Epithelial cell of proximal tubule (primary cell): ENCODE data around the gene ACSS1. TPM values are rescaled to one million over a fixed set of nuclear protein-coding genes. Genes with fewer than 3 reads are reported as not detected.

Experiments used
- DNase-seq: peaks from one replicate; pipeline ENCODE4 v3.0.0-alpha.2; 2011; ENCODE audit warnings: low read depth
- H3K4me3 ChIP-seq: 2 replicates; pipeline ENCODE4 v1.5.1; 2011; ENCODE audit warnings: low read depth, mild to moderate bottlenecking, low read length
- CTCF ChIP-seq: conservative IDR thresholded peaks from 2 replicates; pipeline ENCODE4 v1.5.1; 2012; ENCODE audit warnings: low read depth, mild to moderate bottlenecking, low read length
- total RNA-seq: library from RNA; depleted of rRNA; stranded (reverse); fragments of >200 nt; gene quantifications from 2 replicates; pipeline ENCODE4 v1.2.3, GENCODE V29; 2015

The ACSS1 gene
- total RNA-seq = 3.9 and 4.1 TPM in 2 replicates

- H3K4me3 ChIP-seq = peak within 1 kb of the TSS; percentile 71
- TF ChIP-seq CTCF = no peak
- DNase-seq = no peak
These were observed at the start of gene ACSS1 for GRCh38 chr20:25058051-25058846. Gene ACSS1 (minus strand): TSS chr20:25058139. CDS start chr20:25058102, 37 bp downstream.

GRCh38 chr20:25103526-25103925 is 45.6 kb upstream of the ACSS1 start:
- no peak for DNase-seq
- H3K4me3 ChIP-seq = no peak overlapping the region
- TF ChIP-seq CTCF = no peak

- no peak for TF ChIP-seq CTCF
- no peak overlapping the region for H3K4me3 ChIP-seq
- no peak for DNase-seq
These were observed 43.0 kb upstream of the ACSS1 start for GRCh38 chr20:25100914-25101313.

- H3K4me3 ChIP-seq = no peak overlapping the region
- no peak for TF ChIP-seq CTCF
- DNase-seq = no peak
These were observed 41.7 kb upstream of the ACSS1 start for GRCh38 chr20:25099601-25100140.

GRCh38 chr20:25097498-25097897 is 39.6 kb upstream of the ACSS1 start:
- no peak for TF ChIP-seq CTCF
- no peak overlapping the region for H3K4me3 ChIP-seq
- no peak for DNase-seq

GRCh38 chr20:25090492-25091429 is 32.8 kb upstream of the ACSS1 start:
- DNase-seq = no peak
- H3K4me3 ChIP-seq = no peak overlapping the region
- TF ChIP-seq CTCF = no peak
